Activated CD4-positive, alpha-beta memory T cell treated with anti-CD3 and anti-CD28 coated beads, Interleukin-2, amount 10 ng/mL, durations not matched to agents 7 days and 5 days (primary cell): ENCODE data around the gene KEL. TPM values are rescaled to one million over a fixed set of nuclear protein-coding genes. Genes with fewer than 3 reads are reported as not detected.
"Not testable (repeated sequence)": the region's sequence is repeated elsewhere in the genome, so short reads cannot be mapped to it uniquely, and the experiment has no call there.

Experiments
- CTCF ChIA-PET: fragments of 350-600 bp; sonication (Branson Sonifier 250); formaldehyde crosslinking; loops from one replicate; lab custom pipeline; 2021; ENCODE audit warnings: antibody characterized with exemption, inconsistent platforms; lab: Charles Lee
- POLR2A ChIA-PET: fragments of 350-600 bp; sonication (Branson Sonifier 250); formaldehyde crosslinking; loops from one replicate; lab custom pipeline; 2021; ENCODE audit warnings: antibody characterized with exemption; lab: Charles Lee
- DNase-seq: peaks from one replicate; pipeline ENCODE4 v3.0.0-alpha.2; 2020
- H3K27ac Mint-ChIP-seq: one replicate; pipeline ENCODE4 v1.8.0; 2021; ENCODE audit warnings: mild to moderate bottlenecking, mixed read lengths
- H3K27me3 Mint-ChIP-seq: one replicate; pipeline ENCODE4 v1.8.0; 2021; ENCODE audit warnings: mixed read lengths
- H3K36me3 Mint-ChIP-seq: one replicate; pipeline ENCODE4 v1.8.0; 2021; ENCODE audit warnings: low read depth, mixed read lengths
- H3K4me1 Mint-ChIP-seq: one replicate; pipeline ENCODE4 v1.8.0; 2021; ENCODE audit warnings: mixed read lengths
- H3K4me3 Mint-ChIP-seq: one replicate; pipeline ENCODE4 v1.8.0; 2021; ENCODE audit warnings: mild to moderate bottlenecking, mixed read lengths
- H3K9me3 Mint-ChIP-seq: one replicate; pipeline ENCODE4 v1.8.0; 2021; ENCODE audit warnings: mixed read lengths
- total RNA-seq, 2 experiments: library from RNA; stranded (reverse); gene quantifications; one replicate each; pipeline ENCODE4 v1.2.3, GENCODE V29; 2021

Gene KEL
- total RNA-seq, 2 experiments from 2014 or later: 0.30 to 1.1 TPM

DNA sequence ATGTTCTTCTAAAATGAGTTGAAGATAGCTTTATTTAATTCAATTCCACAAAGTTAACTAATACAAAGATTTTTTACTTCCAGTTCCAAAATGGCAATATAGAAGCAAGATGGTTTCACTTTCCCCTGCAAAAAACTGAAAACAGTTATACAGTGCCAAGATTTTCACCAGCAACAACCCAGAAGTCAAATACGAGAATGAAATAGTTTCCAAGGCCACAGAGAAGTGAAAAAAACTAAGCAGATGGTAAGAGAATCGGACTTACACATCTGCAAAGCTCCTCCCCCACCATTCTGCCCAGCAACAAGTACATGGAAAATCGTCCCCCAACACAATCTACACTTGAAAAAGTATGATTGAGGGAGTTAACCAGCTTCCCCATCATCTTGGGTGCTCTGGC lies 30.3 kb upstream of the KEL start:
- DNase-seq: no peak
- no peaks in the 10 kb centered on the region for H3K4me1 Mint-ChIP-seq
- no peak overlapping the region for H3K4me3 Mint-ChIP-seq
- ChIA-PET POLR2A (no interaction called here), CTCF (interaction anchor here (0.9 to 1.1 kb wide), 3 partner anchors 10 to 15 kb away, joined by 3 to 5 read pairs (median 4); no protein-coding TSS in a partner anchor)
- peaks cover 12% of the 10 kb centered on the region for H3K27me3 Mint-ChIP-seq
- H3K27ac Mint-ChIP-seq: no peak overlapping the region
- no peaks in the 10 kb centered on the region for H3K36me3 Mint-ChIP-seq
- peaks cover 3% of the 10 kb centered on the region for H3K9me3 Mint-ChIP-seq

DNA sequence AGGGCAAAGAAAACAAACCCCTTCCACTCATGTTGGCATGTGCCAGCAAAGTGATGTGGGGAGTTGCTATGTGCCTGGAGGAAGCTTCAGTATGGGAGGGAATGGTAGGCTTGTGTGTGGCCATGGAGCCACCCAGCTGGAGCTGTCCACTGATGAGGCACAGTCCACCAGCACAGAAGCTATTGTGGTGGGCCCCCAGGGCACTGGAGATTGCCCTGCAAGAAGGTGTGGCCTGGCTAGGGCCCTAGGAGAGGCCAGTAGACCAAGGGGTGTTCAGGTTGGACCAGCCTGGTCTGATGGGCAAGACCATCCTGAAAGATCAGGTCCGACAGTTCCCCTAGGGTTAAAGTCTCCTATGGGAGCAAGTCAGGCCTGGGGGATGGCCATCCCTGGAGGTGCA lies 22.1 kb upstream of the KEL start:
- no peak overlapping the region for H3K4me3 Mint-ChIP-seq
- H3K36me3 Mint-ChIP-seq: no peaks in the 10 kb centered on the region
- H3K27me3 Mint-ChIP-seq: peaks cover 29% of the 10 kb centered on the region
- POLR2A ChIA-PET: no interaction called here
- CTCF ChIA-PET: interaction anchor here (1.5 kb wide), 1 partner anchor 231 kb away, joined by 3 read pairs; no protein-coding TSS in a partner anchor
- no peak overlapping the region for H3K27ac Mint-ChIP-seq
- H3K9me3 Mint-ChIP-seq: no peaks in the 10 kb centered on the region
- DNase-seq: no peak
- no peaks in the 10 kb centered on the region for H3K4me1 Mint-ChIP-seq

DNA sequence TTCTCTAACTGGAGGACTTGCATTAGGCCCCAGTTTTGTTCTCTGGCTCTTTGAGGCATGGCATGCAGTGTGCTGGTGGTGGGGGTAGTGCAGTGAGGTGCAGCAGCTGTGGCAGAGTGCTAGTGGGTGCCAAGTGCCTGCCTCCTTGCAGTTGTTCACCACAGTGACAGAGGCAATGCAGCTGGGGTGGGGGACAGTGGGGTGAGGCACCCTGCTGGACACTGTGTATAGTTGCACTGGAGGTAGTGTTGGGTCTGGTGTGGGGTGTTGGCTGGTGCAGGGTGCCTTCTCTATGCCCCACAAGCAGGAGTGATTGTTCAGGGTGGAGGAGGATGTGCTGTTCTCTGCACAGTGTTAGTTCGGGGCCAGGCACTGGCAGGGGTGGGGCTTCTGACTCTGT lies 21.7 kb upstream of the KEL start:
- Mint-ChIP-seq H3K36me3 (no peaks in the 10 kb centered on the region), H3K9me3 (no peaks in the 10 kb centered on the region), H3K27me3 (peaks cover 29% of the 10 kb centered on the region), H3K4me1 (no peaks in the 10 kb centered on the region), H3K4me3 (no peak overlapping the region), H3K27ac (no peak overlapping the region)
- CTCF ChIA-PET: interaction anchor here (1.5 kb wide), 1 partner anchor 232 kb away, joined by 3 read pairs; no protein-coding TSS in a partner anchor
- no peak for DNase-seq
- POLR2A ChIA-PET: no interaction called here

- H3K36me3 Mint-ChIP-seq, H3K9me3 Mint-ChIP-seq, POLR2A ChIA-PET, H3K4me3 Mint-ChIP-seq, DNase-seq, H3K4me1 Mint-ChIP-seq, CTCF ChIA-PET, H3K27ac Mint-ChIP-seq: not testable (repeated sequence)
- H3K27me3 Mint-ChIP-seq: peaks cover 32% of the 10 kb centered on the region
These were observed 16.2 kb upstream of the KEL start for GRCh38 chr7:142978402-142978801.

DNA sequence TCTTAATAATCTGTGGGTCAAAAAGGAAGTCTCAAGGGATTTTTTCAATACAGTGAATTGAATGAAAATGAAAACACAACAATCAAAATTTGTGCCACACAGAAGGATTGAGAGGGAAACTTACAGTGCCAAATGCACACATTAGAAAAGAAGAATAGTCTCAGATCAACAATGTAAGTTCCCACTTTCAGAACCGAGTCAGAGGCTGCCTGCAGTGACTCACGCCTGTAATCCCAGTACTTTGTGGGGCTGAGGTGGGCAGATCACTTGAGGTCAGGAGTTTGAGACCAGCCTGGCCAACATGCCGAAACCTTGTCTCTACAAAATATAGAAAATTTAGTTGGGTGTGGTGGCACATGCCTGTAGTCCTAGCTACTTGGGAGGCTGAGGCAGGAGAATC lies 12.5 kb upstream of the KEL start:
- H3K4me3 Mint-ChIP-seq: no peak overlapping the region
- H3K27me3 Mint-ChIP-seq: peaks cover 13% of the 10 kb centered on the region
- H3K9me3 Mint-ChIP-seq: peaks cover 2% of the 10 kb centered on the region
- POLR2A ChIA-PET: no interaction called here
- no peak for DNase-seq
- CTCF ChIA-PET: interaction anchor here (0.7 kb wide), 1 partner anchor 457 kb away, joined by 4 read pairs; no protein-coding TSS in a partner anchor
- no peaks in the 10 kb centered on the region for H3K36me3 Mint-ChIP-seq
- H3K27ac Mint-ChIP-seq: no peak overlapping the region
- H3K4me1 Mint-ChIP-seq: no peaks in the 10 kb centered on the region

GRCh38 chr7:142969183-142969582 lies 7.0 kb upstream of the KEL start:
- no peak overlapping the region for H3K27ac Mint-ChIP-seq
- ChIA-PET CTCF (no interaction called here), POLR2A (no interaction called here)
- no peak for DNase-seq
- peaks cover 15% of the 10 kb centered on the region for H3K27me3 Mint-ChIP-seq
- no peaks in the 10 kb centered on the region for H3K4me1 Mint-ChIP-seq
- no peaks in the 10 kb centered on the region for H3K36me3 Mint-ChIP-seq
- H3K9me3 Mint-ChIP-seq: no peaks in the 10 kb centered on the region
- no peak overlapping the region for H3K4me3 Mint-ChIP-seq

- Mint-ChIP-seq H3K27ac (no peak overlapping the region), H3K27me3 (peaks cover 21% of the 10 kb centered on the region), H3K9me3 (no peaks in the 10 kb centered on the region), H3K4me3 (no peak overlapping the region), H3K36me3 (no peaks in the 10 kb centered on the region), H3K4me1 (no peaks in the 10 kb centered on the region)
- POLR2A ChIA-PET: interaction anchor here (0.7 kb wide), 1 partner anchor 428 kb away, joined by 3 read pairs; no protein-coding TSS in a partner anchor
- CTCF ChIA-PET: no interaction called here
- DNase-seq: no peak
These were observed 6.1 kb upstream of the KEL start for GRCh38 chr7:142968229-142968628.

- no peak for DNase-seq
- Mint-ChIP-seq H3K4me3 (no peak overlapping the region), H3K27ac (no peak overlapping the region), H3K36me3 (no peaks in the 10 kb centered on the region), H3K4me1 (no peaks in the 10 kb centered on the region), H3K27me3 (peaks cover 26% of the 10 kb centered on the region), H3K9me3 (no peaks in the 10 kb centered on the region)
- ChIA-PET CTCF (interaction anchor here (0.8 kb wide), 1 partner anchor 39 kb away, joined by 3 read pairs; no protein-coding TSS in a partner anchor), POLR2A (no interaction called here)
These were observed 2.5 kb upstream of the KEL start for GRCh38 chr7:142964502-142965246.

GRCh38 chr7:142963993-142964392 lies 1.8 kb upstream of the KEL start:
- ChIA-PET POLR2A (no interaction called here), CTCF (interaction anchor here (0.8 kb wide), 1 partner anchor 40 kb away, joined by 3 read pairs; no protein-coding TSS in a partner anchor)
- Mint-ChIP-seq H3K4me3 (no peak overlapping the region), H3K36me3 (no peaks in the 10 kb centered on the region), H3K4me1 (no peaks in the 10 kb centered on the region), H3K9me3 (no peaks in the 10 kb centered on the region), H3K27ac (no peak overlapping the region), H3K27me3 (peaks cover 31% of the 10 kb centered on the region)
- DNase-seq: no peak

DNA sequence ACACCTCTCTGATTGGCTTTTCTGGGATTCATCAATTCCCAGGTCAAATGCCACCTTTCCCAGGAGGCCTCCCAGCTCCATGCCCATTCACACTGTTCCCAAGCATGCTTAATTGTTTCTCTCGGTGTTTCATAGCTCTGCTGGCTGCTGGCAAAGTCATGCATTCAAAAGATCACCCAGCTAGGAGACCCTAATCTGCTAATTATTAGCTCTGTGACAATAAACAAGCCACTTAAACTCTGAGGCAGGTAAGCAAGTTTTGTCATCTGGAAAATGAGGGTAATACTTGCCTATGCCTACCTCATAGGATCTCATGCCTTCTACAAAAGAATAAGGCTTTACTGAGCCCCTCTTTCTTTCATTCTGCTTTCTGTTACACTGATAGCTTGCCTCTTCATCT lies 828 bp upstream of the KEL start:
- DNase-seq: no peak
- Mint-ChIP-seq H3K36me3 (no peaks in the 10 kb centered on the region), H3K9me3 (no peaks in the 10 kb centered on the region)

GRCh38 chr7:142961595-142961972 lies 579 bp downstream of the KEL start:
- Mint-ChIP-seq H3K4me3 (no peak overlapping the region), H3K4me1 (peaks cover 4% of the 10 kb centered on the region), H3K36me3 (no peaks in the 10 kb centered on the region), H3K27ac (no peak overlapping the region), H3K27me3 (peaks cover 33% of the 10 kb centered on the region), H3K9me3 (no peaks in the 10 kb centered on the region)
- DNase-seq: no peak
- ChIA-PET POLR2A (no interaction called here), CTCF (no interaction called here)

More for the DNA sequence above, 828 bp upstream of the KEL start:
- no peak overlapping the region for H3K4me3 Mint-ChIP-seq
- peaks cover 30% of the 10 kb centered on the region for H3K27me3 Mint-ChIP-seq
- H3K4me1 Mint-ChIP-seq: no peaks in the 10 kb centered on the region
- CTCF ChIA-PET: interaction anchor here (0.6 kb wide), 1 partner anchor 9 kb away, joined by 4 read pairs; no protein-coding TSS in a partner anchor
- POLR2A ChIA-PET: no interaction called here
- no peak overlapping the region for H3K27ac Mint-ChIP-seq

GRCh38 chr7:142960955-142961512 lies 1.1 kb downstream of the KEL start:
- ChIA-PET CTCF (interaction anchor here (1.5 kb wide), 1 partner anchor 80 kb away, joined by 4 read pairs; no protein-coding TSS in a partner anchor), POLR2A (no interaction called here)
- Mint-ChIP-seq H3K4me1 (peaks cover 4% of the 10 kb centered on the region), H3K36me3 (no peaks in the 10 kb centered on the region), H3K27ac (no peak overlapping the region), H3K4me3 (no peak overlapping the region), H3K9me3 (peaks cover 2% of the 10 kb centered on the region), H3K27me3 (peaks cover 37% of the 10 kb centered on the region)
- DNase-seq: no peak

DNA sequence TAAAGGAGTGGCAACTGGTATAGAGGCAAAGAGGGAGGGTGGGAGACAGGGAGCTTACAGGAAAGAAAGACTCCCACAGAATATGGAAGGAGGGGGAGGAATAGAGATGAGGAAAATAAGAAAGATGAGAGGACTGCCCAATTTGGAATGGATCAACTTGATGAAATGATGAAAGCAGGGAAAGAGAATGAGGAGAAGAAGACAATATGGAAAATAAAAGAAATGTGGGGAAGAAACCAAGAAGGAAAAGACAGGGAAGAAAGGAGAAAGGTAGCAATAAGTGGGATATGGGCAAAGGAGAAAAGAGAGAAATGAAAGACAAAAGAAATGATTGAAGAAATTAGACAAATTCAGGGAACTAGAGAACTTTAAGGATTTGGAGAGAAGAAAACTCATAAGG lies 3.0 kb downstream of the KEL start:
- Mint-ChIP-seq H3K27ac (no peak overlapping the region), H3K4me1 (peaks cover 4% of the 10 kb centered on the region), H3K9me3 (peaks cover 10% of the 10 kb centered on the region), H3K27me3 (peaks cover 37% of the 10 kb centered on the region), H3K4me3 (no peak overlapping the region), H3K36me3 (peaks cover 2% of the 10 kb centered on the region)
- ChIA-PET POLR2A (no interaction called here), CTCF (no interaction called here)
- DNase-seq: no peak
